ENCODE data around the gene ALX4. TPM values are rescaled to one million over a fixed set of nuclear protein-coding genes. Genes with fewer than 3 reads are reported as not detected.

ALX4 gene
- total RNA-seq, 1 experiment from 2014 or later, result 0.16 TPM

- DNase-seq, result peak; percentile 66
- Histone ChIP-seq H3K36me3 (no peaks in the 10 kb centered on the region), H3K27me3 (no peaks in the 10 kb centered on the region), H3K9me3 (no peaks in the 10 kb centered on the region), H3K4me3 (no peak overlapping the region)
Measured at GRCh38 chr11:44290208-44290607, 19.7 kb downstream of the ALX4 start.

- H3K36me3 ChIP-seq, result no peaks in the 10 kb centered on the region
- no peak for DNase-seq
- H3K27me3 ChIP-seq, result no peaks in the 10 kb centered on the region
- no peak overlapping the region for H3K4me3 ChIP-seq
- no peaks in the 10 kb centered on the region for H3K9me3 ChIP-seq
Measured at GRCh38 chr11:44288133-44288526, 21.8 kb downstream of the ALX4 start.

GRCh38 chr11:44286911-44287310 is 23.0 kb downstream of the ALX4 start:
- no peaks in the 10 kb centered on the region for H3K27me3 ChIP-seq
- H3K9me3 ChIP-seq, result no peaks in the 10 kb centered on the region
- no peak for DNase-seq
- no peaks in the 10 kb centered on the region for H3K36me3 ChIP-seq
- H3K4me3 ChIP-seq, result no peak overlapping the region

DNA sequence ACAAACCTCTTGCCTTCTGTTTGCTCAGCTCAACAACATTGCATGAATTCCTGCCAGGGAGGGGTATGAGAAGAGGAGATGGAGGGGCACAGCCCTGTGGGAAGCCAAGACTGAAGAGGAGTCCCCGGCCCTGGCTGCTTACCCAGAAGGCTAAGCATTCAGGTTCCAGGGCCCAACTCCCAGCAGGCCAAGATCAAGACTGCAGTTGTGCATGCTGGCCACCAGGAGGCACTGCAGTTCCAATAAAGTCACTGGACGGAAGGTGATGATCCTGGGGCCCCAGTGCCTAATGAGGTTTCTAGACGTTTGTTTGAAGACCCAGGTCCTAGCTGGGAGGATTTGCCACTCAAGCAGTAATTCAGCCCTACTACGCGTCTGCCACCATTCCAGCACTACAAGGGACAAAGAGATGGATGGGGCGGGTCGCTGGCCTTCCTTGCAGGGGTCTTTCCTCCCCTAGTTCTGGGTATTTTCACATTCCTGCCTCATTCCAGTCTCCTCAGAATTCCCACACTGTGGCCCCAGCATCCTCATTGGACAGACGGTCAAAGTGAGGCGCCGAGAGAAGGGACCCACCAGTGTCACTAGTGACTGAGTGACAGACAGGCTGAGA is 23.6 kb downstream of the ALX4 start:
- DNase-seq, result peak; percentile 42
- no peak overlapping the region for H3K4me3 ChIP-seq
- H3K27me3 ChIP-seq, result no peaks in the 10 kb centered on the region
- H3K36me3 ChIP-seq, result no peaks in the 10 kb centered on the region
- no peaks in the 10 kb centered on the region for H3K9me3 ChIP-seq

DNA sequence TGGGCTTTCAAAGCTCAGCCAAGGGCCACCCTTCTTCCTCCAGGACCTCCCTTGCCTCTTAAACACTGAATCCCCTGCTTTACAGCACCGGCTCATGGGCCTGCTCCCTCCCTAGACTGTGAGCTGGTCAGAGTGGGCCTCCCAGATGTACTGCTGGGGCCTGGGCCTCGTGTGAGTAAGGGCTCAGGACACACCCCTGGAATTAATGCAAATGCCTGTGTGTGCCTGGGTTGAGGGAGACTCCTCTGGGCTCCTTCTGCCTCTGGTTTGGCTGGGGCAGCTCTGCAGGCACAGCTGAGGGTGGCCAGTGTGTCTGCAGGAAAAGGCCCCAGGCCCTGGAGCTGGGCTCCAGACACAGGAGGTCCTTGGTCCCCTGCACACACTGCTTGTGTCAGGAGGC is 24.2 kb downstream of the ALX4 start:
- H3K36me3 ChIP-seq, result no peaks in the 10 kb centered on the region

DNA sequence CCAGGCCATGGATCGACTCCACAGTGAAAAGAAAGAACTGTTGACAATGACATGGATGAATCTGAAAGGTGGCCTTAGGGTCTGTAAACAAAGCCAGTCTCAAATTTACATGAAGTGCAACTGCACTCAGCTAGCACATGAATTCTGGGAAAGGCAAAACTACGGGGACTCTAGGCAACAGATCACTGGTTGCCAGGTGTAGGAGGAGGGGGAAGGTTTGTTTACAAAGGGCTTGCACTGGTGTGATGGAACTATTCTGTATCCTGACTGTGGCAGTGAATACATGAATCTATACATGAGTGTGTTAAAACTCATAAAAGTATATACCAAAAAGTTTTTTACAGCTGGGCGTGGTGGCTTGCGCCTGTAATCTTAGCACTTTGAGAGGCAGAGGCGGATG is 27.3 kb downstream of the ALX4 start:
- Histone ChIP-seq H3K27me3 (no peaks in the 10 kb centered on the region), H3K36me3 (no peaks in the 10 kb centered on the region), H3K4me3 (no peak overlapping the region), H3K9me3 (no peaks in the 10 kb centered on the region)
- DNase-seq, result no peak

More for the DNA sequence above, 24.2 kb downstream of the ALX4 start:
- H3K9me3 ChIP-seq, result no peaks in the 10 kb centered on the region
- no peaks in the 10 kb centered on the region for H3K27me3 ChIP-seq
- H3K4me3 ChIP-seq, result no peak overlapping the region
- no peak for DNase-seq

DNA sequence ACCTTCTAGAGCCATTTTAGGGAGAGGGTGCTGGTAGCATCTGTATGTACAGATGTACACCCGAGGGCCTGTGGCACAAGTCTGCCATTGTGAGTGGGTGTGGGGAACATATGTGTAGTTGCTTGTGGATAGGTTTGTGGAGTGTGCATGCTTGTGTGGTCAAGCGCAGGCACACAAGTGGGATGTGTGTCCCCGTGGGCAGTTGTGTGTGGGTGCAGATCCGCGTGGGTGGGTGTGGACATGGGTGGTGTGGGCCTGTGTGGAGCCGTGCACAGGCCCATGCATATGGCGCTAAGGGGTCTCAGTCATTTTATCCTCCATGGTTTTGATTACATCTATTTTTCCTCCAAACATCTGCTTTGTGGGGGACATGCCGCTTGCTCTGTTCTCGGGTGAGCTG is 28.8 kb downstream of the ALX4 start:
- Histone ChIP-seq H3K36me3 (no peaks in the 10 kb centered on the region), H3K9me3 (no peaks in the 10 kb centered on the region), H3K27me3 (no peaks in the 10 kb centered on the region), H3K4me3 (no peak overlapping the region)
- DNase-seq, result no peak

DNA sequence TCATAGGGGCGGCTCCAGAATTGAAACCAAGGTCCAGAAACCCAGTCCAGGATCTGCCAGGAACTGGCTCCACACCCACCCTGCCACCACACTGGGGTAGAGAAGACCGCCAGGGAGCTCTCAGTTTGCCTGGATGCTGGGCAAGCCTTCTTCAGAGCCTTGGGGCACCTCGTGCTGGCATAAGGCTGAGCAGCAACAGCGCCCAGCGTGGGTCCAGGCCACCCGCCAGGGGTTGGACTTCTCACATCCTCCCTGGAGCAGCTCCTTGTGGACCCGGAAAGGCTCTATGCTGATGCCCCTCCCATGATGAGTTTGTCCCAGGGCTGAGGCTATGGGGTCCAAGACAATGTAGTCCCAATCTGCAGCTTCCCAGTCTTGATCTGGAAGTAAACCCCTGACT is 29.7 kb downstream of the ALX4 start:
- H3K36me3 ChIP-seq, result no peaks in the 10 kb centered on the region
- H3K27me3 ChIP-seq, result no peaks in the 10 kb centered on the region
- no peak overlapping the region for H3K4me3 ChIP-seq
- no peaks in the 10 kb centered on the region for H3K9me3 ChIP-seq
- no peak for DNase-seq

DNA sequence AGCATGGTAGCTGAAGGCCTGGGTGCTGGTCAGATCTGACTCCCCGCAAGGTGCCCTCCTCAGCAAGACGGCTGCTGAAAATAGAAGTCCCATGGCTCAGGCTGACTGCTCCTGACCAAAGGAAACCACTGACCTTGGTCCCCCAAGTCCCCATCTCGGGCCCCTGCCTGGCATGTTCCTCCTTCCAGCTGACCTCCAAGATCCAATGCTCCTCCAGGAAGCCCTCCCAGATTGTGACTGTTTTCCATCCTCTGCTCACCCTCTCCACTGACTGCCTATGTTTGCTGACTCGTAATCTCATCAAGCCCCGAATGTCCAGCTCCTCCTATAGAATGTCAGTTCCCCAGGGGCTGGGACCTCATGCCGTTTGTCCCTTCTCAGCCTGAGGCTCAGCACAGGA is 30.5 kb downstream of the ALX4 start:
- Histone ChIP-seq H3K27me3 (no peaks in the 10 kb centered on the region), H3K36me3 (no peaks in the 10 kb centered on the region), H3K4me3 (no peak overlapping the region), H3K9me3 (no peaks in the 10 kb centered on the region)
- DNase-seq, result no peak

GRCh38 chr11:44277196-44278090 is 32.5 kb downstream of the ALX4 start:
- no peaks in the 10 kb centered on the region for H3K27me3 ChIP-seq
- no peak overlapping the region for H3K4me3 ChIP-seq
- DNase-seq, result no peak
- H3K9me3 ChIP-seq, result no peaks in the 10 kb centered on the region
- H3K36me3 ChIP-seq, result no peaks in the 10 kb centered on the region

DNA sequence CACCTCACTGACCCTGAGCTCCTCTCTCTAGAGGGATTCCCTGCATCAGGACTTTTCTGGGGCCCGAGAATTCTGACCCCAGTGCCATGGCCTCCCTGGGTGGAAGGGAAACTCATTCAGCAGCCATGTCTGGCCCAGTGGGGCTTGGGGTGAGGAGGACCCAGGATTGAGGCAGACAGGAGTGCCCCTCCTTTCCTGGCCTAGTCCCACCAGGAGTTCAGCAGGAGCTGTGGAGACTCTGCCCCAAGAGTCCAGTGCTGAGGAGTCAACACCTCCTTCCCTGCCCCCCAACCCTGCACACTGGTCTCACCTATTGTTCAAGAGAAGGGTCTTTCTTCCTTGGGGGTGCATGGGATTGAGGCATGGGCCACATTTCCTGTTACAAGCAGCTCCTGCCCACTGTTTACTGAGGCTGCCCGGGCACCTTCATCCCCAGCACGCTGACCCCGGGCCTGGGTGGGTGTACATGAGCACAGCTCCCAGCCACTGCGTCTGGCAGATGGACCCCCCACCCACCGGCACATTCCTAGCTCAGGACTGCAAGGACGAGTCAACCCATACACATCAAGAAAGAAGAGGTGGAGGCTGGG is 33.9 kb downstream of the ALX4 start:
- Histone ChIP-seq H3K9me3 (no peaks in the 10 kb centered on the region), H3K27me3 (no peaks in the 10 kb centered on the region), H3K36me3 (no peaks in the 10 kb centered on the region), H3K4me3 (no peak overlapping the region)
- no peak for DNase-seq

DNA sequence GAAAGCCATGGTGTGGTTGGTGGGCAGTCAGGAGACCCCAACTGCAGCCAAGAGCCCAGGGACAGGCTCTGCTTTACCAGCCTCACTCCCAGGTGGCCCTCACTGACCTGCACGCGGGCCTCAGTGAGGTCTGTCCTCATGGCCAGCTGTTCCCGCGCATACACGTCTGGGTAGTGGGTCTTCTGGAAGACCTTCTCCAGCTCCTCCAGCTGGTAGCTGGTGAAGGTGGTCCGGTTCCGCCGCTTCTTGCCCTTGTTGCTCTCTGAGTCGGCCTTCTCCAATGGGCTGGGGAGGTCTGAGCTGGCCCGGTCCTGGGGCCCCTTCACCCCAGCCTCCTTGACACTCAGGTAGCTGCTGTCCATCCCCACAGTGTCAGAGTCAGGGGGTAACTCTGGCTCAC is 34.7 kb downstream of the ALX4 start:
- no peaks in the 10 kb centered on the region for H3K9me3 ChIP-seq
- no peak overlapping the region for H3K4me3 ChIP-seq
- no peak for DNase-seq
- H3K36me3 ChIP-seq, result no peaks in the 10 kb centered on the region
- H3K27me3 ChIP-seq, result no peaks in the 10 kb centered on the region

- no peaks in the 10 kb centered on the region for H3K36me3 ChIP-seq
- H3K4me3 ChIP-seq, result no peak overlapping the region
- no peak for DNase-seq
- no peaks in the 10 kb centered on the region for H3K9me3 ChIP-seq
- H3K27me3 ChIP-seq, result no peaks in the 10 kb centered on the region
Measured at GRCh38 chr11:44274404-44274803, 35.5 kb downstream of the ALX4 start.

DNA sequence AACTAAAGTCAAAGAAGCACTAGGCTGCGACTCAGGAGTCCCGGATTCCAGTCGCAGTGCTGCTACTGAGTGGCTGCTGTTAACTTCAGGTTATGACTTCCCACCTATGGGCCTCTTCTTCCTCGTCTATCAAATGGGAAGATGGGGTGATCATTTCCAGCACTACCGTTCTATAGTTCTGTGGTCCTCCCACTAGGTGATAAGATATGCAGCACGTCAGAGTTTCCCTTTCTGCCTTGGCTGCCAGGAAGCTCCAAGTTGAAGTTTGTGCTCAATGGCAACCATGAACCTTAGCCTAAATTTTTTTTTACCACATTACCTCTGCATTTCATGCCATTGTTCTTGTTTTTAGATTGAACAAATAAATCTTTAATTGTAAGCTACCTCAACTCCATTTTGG is 38.7 kb downstream of the ALX4 start:
- Histone ChIP-seq H3K4me3 (no peak overlapping the region), H3K9me3 (no peaks in the 10 kb centered on the region), H3K36me3 (no peaks in the 10 kb centered on the region), H3K27me3 (no peaks in the 10 kb centered on the region)
- DNase-seq, result no peak

GRCh38 chr11:44270403-44271273 is 39.3 kb downstream of the ALX4 start:
- Histone ChIP-seq H3K9me3 (no peaks in the 10 kb centered on the region), H3K36me3 (no peaks in the 10 kb centered on the region), H3K27me3 (no peaks in the 10 kb centered on the region), H3K4me3 (no peak overlapping the region)
- DNase-seq, result no peak

DNA sequence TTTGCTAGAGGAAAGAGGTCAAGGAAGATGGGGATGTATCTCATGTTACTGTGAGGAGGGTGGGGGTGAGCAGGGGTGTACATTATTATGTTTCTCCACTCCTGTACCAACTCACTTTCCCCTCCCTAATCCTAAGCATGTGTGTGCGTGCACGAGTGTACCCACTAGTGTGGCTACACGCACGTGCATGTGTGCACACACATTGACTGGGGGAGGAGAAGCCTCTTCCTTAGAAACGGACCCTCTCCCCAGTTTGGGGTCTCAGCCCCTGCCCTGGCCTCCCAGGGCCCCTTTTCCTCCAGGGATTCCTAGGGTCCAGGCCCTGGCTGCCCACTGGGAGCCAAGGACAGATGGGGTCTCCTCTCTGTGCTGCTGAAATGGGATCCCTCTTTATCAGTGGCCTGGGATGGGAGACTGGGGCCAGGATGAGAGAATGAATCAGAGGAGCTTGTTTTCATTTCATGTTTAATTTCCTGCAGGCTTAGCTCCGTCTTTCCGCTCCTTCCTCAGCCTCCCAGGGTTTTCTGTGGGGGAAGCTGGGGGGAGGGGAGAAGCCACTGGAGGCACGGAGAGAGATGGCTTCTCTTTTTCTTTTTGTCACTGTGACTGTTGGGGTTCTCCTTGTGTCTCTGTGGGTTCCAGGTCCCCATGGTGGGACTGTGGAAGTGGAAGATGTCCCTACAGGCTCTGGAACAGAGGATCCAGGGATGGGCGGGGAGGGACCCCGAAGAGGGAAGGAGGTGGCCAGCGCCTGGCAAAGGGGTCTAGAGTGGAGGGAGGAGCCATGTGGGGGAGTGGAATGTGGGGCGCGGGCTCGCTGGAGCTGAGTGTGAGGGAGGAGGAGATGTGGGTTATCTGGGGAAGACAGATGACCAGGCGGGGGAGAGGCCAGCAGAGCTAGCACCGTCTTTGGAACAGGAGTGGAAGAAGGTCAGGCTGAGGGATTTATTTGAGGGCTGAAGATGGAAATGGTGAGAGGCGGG is 40.3 kb downstream of the ALX4 start:
- H3K4me3 ChIP-seq, result no peak overlapping the region

More for the DNA sequence above, 40.3 kb downstream of the ALX4 start:
- Histone ChIP-seq H3K9me3 (no peaks in the 10 kb centered on the region), H3K36me3 (no peaks in the 10 kb centered on the region), H3K27me3 (no peaks in the 10 kb centered on the region)
- no peak for DNase-seq

All from MG63 (cell line).